ENCODE results near the gene GALNT6. TPM values are rescaled to one million over a fixed set of nuclear protein-coding genes. Genes with fewer than 3 reads are reported as not detected.

The GALNT6 gene
- total and polyA plus RNA-seq, 2 of the 13 experiments (the other 11 are each of a cell fraction or from before 2014, with no cell fraction given), result 1.0 to 1.1 TPM

DNA sequence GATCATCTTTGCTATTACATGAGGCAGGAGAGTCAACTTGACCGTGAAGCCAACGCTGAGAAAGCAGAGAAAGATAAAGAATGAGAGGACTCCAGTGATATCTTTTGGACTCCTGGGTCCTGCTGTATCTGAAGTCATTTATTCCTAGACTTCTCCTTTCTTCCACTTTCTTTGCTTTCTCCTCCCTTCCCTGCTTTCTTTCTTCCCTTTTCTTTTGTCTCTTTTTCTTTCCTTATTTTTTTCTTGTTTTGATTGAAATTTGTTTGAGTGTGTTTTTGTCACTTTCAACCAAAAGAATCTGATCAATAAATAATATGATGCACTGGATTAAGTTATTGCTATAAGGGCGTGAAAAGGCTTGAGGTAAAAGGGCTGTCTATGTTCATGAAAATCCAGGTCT is 13.4 kb upstream of the GALNT6 start:
- H3K36me3 ChIP-seq (replicated peaks in 1 of 2; ENCODE audit: control insufficient read depth in 1 of 2, insufficient read depth in 2 of 2, low read length in 2 of 2), result no peaks in the 10 kb centered on the region
- peaks cover 9% of the 10 kb centered on the region for H3K4me1 ChIP-seq (ENCODE audit: insufficient read depth, low read length)
- H3K27me3 ChIP-seq (ENCODE audit: control insufficient read depth in 1 of 2, insufficient read depth in 2 of 2, low read length in 2 of 2), result no peaks in the 10 kb centered on the region
- H3K79me2 ChIP-seq (ENCODE audit: insufficient read depth, low read length), result no peaks in the 10 kb centered on the region
- H3K4me2 ChIP-seq (ENCODE audit: low read depth, low read length), result no peak overlapping the region
- H2AFZ ChIP-seq (ENCODE audit: low read length), result no peak overlapping the region
- no peak for FAIRE-seq
- no peak for ATAC-seq
- POLR2A ChIA-PET, result no interaction called here
- CTCF ChIA-PET (ENCODE audit: low intra/inter-chr PET ratio, low total read pairs), result no interaction called here
- TF ChIP-seq ZNF564 (CRISPR knock-in tag; IDR thresholded peaks at IDR 0.05) (no peak), ZNF17 (CRISPR knock-in tag; IDR thresholded peaks at IDR 0.05) (no peak), ZNF629 (CRISPR knock-in tag; conservative IDR thresholded peaks at IDR 0.05) (no peak), DR1 (CRISPR knock-in tag; IDR thresholded peaks at IDR 0.05) (no peak), CC2D1A (CRISPR knock-in tag; IDR thresholded peaks at IDR 0.05) (no peak)
- TF ChIP-seq, protein P1, sequence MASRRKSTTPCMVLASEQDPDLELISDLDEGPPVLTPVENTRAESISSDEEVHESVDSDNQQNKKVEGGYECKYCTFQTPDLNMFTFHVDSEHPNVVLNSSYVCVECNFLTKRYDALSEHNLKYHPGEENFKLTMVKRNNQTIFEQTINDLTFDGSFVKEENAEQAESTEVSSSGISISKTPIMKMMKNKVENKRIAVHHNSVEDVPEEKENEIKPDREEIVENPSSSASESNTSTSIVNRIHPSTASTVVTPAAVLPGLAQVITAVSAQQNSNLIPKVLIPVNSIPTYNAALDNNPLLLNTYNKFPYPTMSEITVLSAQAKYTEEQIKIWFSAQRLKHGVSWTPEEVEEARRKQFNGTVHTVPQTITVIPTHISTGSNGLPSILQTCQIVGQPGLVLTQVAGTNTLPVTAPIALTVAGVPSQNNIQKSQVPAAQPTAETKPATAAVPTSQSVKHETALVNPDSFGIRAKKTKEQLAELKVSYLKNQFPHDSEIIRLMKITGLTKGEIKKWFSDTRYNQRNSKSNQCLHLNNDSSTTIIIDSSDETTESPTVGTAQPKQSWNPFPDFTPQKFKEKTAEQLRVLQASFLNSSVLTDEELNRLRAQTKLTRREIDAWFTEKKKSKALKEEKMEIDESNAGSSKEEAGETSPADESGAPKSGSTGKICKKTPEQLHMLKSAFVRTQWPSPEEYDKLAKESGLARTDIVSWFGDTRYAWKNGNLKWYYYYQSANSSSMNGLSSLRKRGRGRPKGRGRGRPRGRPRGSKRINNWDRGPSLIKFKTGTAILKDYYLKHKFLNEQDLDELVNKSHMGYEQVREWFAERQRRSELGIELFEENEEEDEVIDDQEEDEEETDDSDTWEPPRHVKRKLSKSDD (CRISPR knock-in tag; IDR thresholded peaks at IDR 0.05; ENCODE audit: low read depth), result no peak
- no peaks in the 10 kb centered on the region for H3K9me3 ChIP-seq (ENCODE audit: low read length)
- in situ Hi-C loops (cut with HindIII; ENCODE audit: extremely low pct_ligation_motif_present, low pct_unique_long_range_greater_than_20kb), result no loop called here
- BruUV-seq (replicated peaks), result no TSS peak
- no peak overlapping the region for H3K4me3 ChIP-seq (replicated peaks in 1 of 3; ENCODE audit: insufficient read depth in 1 of 3, low read depth in 2 of 3, low read length in 3 of 3)
- no peaks in the 10 kb centered on the region for H4K20me1 ChIP-seq (ENCODE audit: insufficient read depth, low read length)
- intact Hi-C loops (cut with micrococcal nuclease; ENCODE audit: unreplicated experiment), result no loop called here
- WGBS (ENCODE audit: low lambda C conversion rate), result 38% methylated on average over 3 of the region's 3 CpGs
- H3K9ac ChIP-seq (ENCODE audit: insufficient read depth, low read depth, low read length), result no peak overlapping the region
- no peak overlapping the region for H3K27ac ChIP-seq (ENCODE audit: extremely low read length, insufficient read depth, low read length)
- no peak for DNase-seq (ENCODE audit: low spot score)

DNA sequence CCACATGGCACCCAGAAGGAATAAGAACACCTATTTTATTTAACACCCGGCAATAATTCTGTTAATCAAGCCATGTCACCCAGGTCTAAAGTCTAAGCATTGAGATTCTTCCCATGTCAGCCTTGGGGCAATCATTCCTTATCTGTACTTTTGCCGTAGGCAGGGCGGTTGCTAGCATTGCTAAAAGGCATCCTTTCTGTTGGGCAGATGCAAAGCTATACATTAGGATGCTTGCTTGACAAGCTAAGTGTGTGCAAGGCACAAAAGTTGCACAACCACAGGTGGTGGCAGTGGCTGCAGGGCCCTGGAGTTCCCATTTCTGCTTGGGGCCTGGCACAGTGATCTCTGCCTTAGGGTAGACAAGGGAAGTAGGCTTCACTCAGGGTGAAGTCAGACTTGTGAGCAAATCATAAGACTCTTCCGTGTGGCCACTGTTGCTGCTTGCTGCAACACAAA is 12.5 kb upstream of the GALNT6 start:
- Histone ChIP-seq H3K4me3 (replicated peaks in 1 of 3; ENCODE audit: insufficient read depth in 1 of 3, low read depth in 2 of 3, low read length in 3 of 3) (no peak overlapping the region), H3K27ac (ENCODE audit: extremely low read length, insufficient read depth, low read length) (no peak overlapping the region), H3K9me3 (ENCODE audit: low read length) (no peaks in the 10 kb centered on the region), H3K4me1 (ENCODE audit: insufficient read depth, low read length) (peaks cover 14% of the 10 kb centered on the region), H2AFZ (ENCODE audit: low read length) (no peak overlapping the region), H3K4me2 (ENCODE audit: low read depth, low read length) (no peak overlapping the region), H3K9ac (ENCODE audit: insufficient read depth, low read depth, low read length) (no peak overlapping the region), H3K79me2 (ENCODE audit: insufficient read depth, low read length) (no peaks in the 10 kb centered on the region), H3K36me3 (replicated peaks in 1 of 2; ENCODE audit: control insufficient read depth in 1 of 2, insufficient read depth in 2 of 2, low read length in 2 of 2) (no peaks in the 10 kb centered on the region), H4K20me1 (ENCODE audit: insufficient read depth, low read length) (no peaks in the 10 kb centered on the region), H3K27me3 (ENCODE audit: control insufficient read depth in 1 of 2, insufficient read depth in 2 of 2, low read length in 2 of 2) (no peaks in the 10 kb centered on the region)
- intact Hi-C loops (cut with micrococcal nuclease; ENCODE audit: unreplicated experiment), result no loop called here
- no peak for FAIRE-seq
- no peak for ATAC-seq
- POLR2A ChIA-PET, result no interaction called here
- CTCF ChIA-PET (ENCODE audit: low intra/inter-chr PET ratio, low total read pairs), result no interaction called here
- 43% methylated on average over 1 of the region's 4 CpGs for WGBS (ENCODE audit: low lambda C conversion rate)
- BruUV-seq (replicated peaks), result no TSS peak
- DNase-seq (ENCODE audit: low spot score), result no peak
- in situ Hi-C loops (cut with HindIII; ENCODE audit: extremely low pct_ligation_motif_present, low pct_unique_long_range_greater_than_20kb), result no loop called here
- TF ChIP-seq YEATS2 (CRISPR knock-in tag; IDR thresholded peaks at IDR 0.05; ENCODE audit: borderline replicate concordance) (no peak), ZNF260 (CRISPR knock-in tag; IDR thresholded peaks at IDR 0.05; ENCODE audit: borderline replicate concordance, low read depth) (no peak), TEAD2 (CRISPR knock-in tag; IDR thresholded peaks at IDR 0.05) (no peak), FOXP1 (IDR thresholded peaks at IDR 0.05) (no peak), FOXP1 (CRISPR knock-in tag; IDR thresholded peaks at IDR 0.05) (no peak), ZNF781 (CRISPR knock-in tag; IDR thresholded peaks at IDR 0.05; ENCODE audit: borderline replicate concordance, not compliant biosample characterization) (no peak), NFKB2 (CRISPR knock-in tag; IDR thresholded peaks at IDR 0.05; ENCODE audit: borderline replicate concordance) (no peak), ZNF34 (CRISPR knock-in tag; IDR thresholded peaks at IDR 0.05; ENCODE audit: borderline replicate concordance) (no peak), ZNF670 (CRISPR knock-in tag; IDR thresholded peaks at IDR 0.05; ENCODE audit: borderline replicate concordance) (no peak), PRMT3 (CRISPR knock-in tag; IDR thresholded peaks at IDR 0.05; ENCODE audit: borderline replicate concordance, low read depth) (no peak), ZSCAN20 (CRISPR knock-in tag; IDR thresholded peaks at IDR 0.05; ENCODE audit: borderline replicate concordance) (no peak)
- TF ChIP-seq, protein P2, sequence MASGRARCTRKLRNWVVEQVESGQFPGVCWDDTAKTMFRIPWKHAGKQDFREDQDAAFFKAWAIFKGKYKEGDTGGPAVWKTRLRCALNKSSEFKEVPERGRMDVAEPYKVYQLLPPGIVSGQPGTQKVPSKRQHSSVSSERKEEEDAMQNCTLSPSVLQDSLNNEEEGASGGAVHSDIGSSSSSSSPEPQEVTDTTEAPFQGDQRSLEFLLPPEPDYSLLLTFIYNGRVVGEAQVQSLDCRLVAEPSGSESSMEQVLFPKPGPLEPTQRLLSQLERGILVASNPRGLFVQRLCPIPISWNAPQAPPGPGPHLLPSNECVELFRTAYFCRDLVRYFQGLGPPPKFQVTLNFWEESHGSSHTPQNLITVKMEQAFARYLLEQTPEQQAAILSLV (CRISPR knock-in tag; IDR thresholded peaks at IDR 0.05; ENCODE audit: borderline replicate concordance), result no peak

Measured in HepG2 (cell line).